H1 (cell line): Measurements from ENCODE around the gene INTS1.

Experiments used
- CBX5 ChIP-seq: fragments of 300-800, 300-1000 bp; sonication (generic); IDR thresholded peaks from 2 replicates; pipeline ENCODE4 v1.7.1; 2016; ENCODE audit warnings: antibody characterized with exemption, low read length, low read depth
- EP300 ChIP-seq, 2 experiments: IDR thresholded peaks; 1 replicate in 1 of 2; 2 replicates in 1 of 2; pipeline ENCODE4 v1.6.1; 2011 to 2012; ENCODE audit warnings: low read depth in 2 of 2, low read length in 2 of 2, mild to moderate bottlenecking in 2 of 2, borderline replicate concordance in 1 of 2, inconsistent platforms in 1 of 2, moderate library complexity in 1 of 2
- POLR2A ChIP-seq, 2 experiments: IDR thresholded peaks; 1 replicate in 1 of 2; 2 replicates in 1 of 2; pipeline ENCODE4 v1.6.1; 2011; ENCODE audit warnings: low read depth in 2 of 2, low read length in 2 of 2, mild to moderate bottlenecking in 2 of 2; ENCODE audit errors: control extremely low read depth in 1 of 2
- RAD21 ChIP-seq, 2 experiments: IDR thresholded peaks in 1 of 2; conservative IDR thresholded peaks in 1 of 2; 2 replicates each; pipeline ENCODE4 v1.6.1; 2011; ENCODE audit warnings: low read depth in 2 of 2, low read length in 2 of 2, improper control_type of control experiment in 1 of 2, inconsistent platforms in 1 of 2, mild to moderate bottlenecking in 1 of 2, moderate library complexity in 1 of 2

DNA sequence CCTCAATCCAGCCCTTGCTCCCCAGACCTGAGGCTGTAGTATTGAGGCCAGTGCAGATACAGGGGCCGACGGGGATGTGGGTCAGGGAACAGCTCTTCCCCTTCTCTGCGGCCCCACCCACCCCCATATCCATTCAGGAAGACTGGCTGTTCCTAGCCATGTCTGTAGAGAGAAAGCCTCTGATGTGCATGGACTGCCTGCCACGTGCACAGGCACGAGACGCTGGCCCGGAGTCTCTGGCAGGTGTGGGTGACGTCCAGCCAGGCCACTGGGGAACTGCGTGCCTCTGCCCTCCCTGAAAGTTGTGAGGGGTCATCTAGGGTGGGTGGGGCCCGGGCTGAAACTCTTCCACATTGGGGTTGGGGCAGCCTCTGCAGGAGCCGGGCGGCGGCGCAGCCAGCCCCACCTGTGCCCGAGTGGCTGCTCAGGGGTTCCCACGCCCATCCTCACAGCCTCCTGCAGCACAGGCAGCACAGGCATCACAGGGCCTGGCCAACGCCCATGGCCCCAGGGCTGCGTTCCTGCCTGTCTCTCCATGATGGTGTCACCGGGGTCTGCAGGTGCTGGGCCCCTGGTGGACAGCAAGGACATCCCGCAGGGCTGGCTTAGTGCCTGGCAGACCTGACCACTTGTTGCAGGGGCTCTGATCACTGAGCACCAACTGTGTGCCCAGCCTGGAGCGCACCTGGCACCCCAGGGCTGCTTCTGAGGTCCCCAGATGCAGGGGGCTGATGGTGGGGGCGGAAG, 72.4 kb downstream of the INTS1 start:
- TF ChIP-seq POLR2A (IDR thresholded peaks at IDR 0.05; ENCODE audit: control extremely low read depth in 1 of 2, low read depth in 2 of 2, low read length in 2 of 2): no peak
- no peak for TF ChIP-seq RAD21 (IDR thresholded peaks at IDR 0.05 in 1 of 2, conservative IDR thresholded peaks at IDR 0.05 in 1 of 2; ENCODE audit: low read depth in 2 of 2, low read length in 2 of 2)
- TF ChIP-seq EP300 (IDR thresholded peaks at IDR 0.05; ENCODE audit: borderline replicate concordance in 1 of 2, low read depth in 2 of 2, low read length in 2 of 2): no peak
- no peak for TF ChIP-seq CBX5
